ENCODE results near the gene CDR2L.

DNA sequence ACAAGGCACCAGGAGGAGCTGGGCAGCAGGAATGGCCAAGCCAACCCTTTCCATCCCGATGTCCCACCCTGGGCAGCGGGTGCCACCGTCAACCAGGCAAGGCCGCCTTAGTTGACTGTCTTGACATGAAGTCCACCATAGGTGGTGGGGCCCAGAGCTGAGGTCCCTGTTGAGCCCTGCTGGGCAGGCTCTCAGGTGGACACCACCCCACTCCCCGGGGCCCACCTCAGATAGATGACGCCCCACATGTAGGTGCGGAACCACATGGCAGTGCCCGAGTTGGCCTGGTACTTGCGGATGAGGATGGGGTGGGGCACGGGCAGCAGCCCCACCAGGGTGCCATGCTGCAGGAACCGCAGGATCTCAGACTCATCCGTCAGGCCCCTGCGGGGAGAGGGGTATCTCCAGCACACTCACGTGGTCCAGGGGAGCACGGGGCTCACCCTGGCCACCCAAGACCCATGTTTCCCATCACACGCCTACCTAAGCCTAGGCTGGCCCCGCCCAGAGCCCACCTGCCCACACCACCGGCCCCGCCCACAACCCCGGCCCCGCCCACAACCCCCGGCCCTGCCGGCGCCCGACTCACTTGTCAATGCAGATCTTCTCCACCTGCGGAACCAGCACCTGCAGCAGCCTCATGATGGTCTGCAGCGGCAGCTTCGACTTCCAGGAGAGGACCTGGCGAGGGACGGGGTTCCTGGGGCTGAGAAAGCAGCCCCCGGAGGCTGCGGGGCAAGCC, 35.6 kb upstream of the CDR2L start:
- TF ChIP-seq, protein P1, sequence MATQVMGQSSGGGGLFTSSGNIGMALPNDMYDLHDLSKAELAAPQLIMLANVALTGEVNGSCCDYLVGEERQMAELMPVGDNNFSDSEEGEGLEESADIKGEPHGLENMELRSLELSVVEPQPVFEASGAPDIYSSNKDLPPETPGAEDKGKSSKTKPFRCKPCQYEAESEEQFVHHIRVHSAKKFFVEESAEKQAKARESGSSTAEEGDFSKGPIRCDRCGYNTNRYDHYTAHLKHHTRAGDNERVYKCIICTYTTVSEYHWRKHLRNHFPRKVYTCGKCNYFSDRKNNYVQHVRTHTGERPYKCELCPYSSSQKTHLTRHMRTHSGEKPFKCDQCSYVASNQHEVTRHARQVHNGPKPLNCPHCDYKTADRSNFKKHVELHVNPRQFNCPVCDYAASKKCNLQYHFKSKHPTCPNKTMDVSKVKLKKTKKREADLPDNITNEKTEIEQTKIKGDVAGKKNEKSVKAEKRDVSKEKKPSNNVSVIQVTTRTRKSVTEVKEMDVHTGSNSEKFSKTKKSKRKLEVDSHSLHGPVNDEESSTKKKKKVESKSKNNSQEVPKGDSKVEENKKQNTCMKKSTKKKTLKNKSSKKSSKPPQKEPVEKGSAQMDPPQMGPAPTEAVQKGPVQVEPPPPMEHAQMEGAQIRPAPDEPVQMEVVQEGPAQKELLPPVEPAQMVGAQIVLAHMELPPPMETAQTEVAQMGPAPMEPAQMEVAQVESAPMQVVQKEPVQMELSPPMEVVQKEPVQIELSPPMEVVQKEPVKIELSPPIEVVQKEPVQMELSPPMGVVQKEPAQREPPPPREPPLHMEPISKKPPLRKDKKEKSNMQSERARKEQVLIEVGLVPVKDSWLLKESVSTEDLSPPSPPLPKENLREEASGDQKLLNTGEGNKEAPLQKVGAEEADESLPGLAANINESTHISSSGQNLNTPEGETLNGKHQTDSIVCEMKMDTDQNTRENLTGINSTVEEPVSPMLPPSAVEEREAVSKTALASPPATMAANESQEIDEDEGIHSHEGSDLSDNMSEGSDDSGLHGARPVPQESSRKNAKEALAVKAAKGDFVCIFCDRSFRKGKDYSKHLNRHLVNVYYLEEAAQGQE (IDR thresholded peaks at IDR 0.05; ENCODE audit: low read depth, low read length): no peak
- no peak for TF ChIP-seq POLR2AphosphoS5 (IDR thresholded peaks at IDR 0.05; ENCODE audit: low read depth, low read length)
- TF ChIP-seq, protein P2, sequence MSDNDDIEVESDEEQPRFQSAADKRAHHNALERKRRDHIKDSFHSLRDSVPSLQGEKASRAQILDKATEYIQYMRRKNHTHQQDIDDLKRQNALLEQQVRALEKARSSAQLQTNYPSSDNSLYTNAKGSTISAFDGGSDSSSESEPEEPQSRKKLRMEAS (IDR thresholded peaks at IDR 0.05; ENCODE audit: low read depth): no peak
- TF ChIP-seq, protein P3, sequence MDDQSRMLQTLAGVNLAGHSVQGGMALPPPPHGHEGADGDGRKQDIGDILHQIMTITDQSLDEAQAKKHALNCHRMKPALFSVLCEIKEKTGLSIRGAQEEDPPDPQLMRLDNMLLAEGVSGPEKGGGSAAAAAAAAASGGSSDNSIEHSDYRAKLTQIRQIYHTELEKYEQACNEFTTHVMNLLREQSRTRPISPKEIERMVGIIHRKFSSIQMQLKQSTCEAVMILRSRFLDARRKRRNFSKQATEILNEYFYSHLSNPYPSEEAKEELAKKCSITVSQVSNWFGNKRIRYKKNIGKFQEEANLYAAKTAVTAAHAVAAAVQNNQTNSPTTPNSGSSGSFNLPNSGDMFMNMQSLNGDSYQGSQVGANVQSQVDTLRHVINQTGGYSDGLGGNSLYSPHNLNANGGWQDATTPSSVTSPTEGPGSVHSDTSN (IDR thresholded peaks at IDR 0.05): no peak
- TF ChIP-seq, protein P4, sequence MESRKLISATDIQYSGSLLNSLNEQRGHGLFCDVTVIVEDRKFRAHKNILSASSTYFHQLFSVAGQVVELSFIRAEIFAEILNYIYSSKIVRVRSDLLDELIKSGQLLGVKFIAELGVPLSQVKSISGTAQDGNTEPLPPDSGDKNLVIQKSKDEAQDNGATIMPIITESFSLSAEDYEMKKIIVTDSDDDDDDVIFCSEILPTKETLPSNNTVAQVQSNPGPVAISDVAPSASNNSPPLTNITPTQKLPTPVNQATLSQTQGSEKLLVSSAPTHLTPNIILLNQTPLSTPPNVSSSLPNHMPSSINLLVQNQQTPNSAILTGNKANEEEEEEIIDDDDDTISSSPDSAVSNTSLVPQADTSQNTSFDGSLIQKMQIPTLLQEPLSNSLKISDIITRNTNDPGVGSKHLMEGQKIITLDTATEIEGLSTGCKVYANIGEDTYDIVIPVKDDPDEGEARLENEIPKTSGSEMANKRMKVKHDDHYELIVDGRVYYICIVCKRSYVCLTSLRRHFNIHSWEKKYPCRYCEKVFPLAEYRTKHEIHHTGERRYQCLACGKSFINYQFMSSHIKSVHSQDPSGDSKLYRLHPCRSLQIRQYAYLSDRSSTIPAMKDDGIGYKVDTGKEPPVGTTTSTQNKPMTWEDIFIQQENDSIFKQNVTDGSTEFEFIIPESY (IDR thresholded peaks at IDR 0.05; ENCODE audit: borderline replicate concordance, low read depth): no peak
- no peak for TF ChIP-seq FOXJ3 (CRISPR knock-in tag; IDR thresholded peaks at IDR 0.05)
- no peak for TF ChIP-seq EP300 (IDR thresholded peaks at IDR 0.05; ENCODE audit: borderline replicate concordance in 1 of 2, low read depth in 1 of 2, low read length in 1 of 2)
- TF ChIP-seq, protein P5, sequence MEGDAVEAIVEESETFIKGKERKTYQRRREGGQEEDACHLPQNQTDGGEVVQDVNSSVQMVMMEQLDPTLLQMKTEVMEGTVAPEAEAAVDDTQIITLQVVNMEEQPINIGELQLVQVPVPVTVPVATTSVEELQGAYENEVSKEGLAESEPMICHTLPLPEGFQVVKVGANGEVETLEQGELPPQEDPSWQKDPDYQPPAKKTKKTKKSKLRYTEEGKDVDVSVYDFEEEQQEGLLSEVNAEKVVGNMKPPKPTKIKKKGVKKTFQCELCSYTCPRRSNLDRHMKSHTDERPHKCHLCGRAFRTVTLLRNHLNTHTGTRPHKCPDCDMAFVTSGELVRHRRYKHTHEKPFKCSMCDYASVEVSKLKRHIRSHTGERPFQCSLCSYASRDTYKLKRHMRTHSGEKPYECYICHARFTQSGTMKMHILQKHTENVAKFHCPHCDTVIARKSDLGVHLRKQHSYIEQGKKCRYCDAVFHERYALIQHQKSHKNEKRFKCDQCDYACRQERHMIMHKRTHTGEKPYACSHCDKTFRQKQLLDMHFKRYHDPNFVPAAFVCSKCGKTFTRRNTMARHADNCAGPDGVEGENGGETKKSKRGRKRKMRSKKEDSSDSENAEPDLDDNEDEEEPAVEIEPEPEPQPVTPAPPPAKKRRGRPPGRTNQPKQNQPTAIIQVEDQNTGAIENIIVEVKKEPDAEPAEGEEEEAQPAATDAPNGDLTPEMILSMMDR (IDR thresholded peaks at IDR 0.05): no peak
- TF ChIP-seq EZH2phosphoT487 (IDR thresholded peaks at IDR 0.05; ENCODE audit: borderline replicate concordance, low read depth): no peak
- TF ChIP-seq, protein P6, sequence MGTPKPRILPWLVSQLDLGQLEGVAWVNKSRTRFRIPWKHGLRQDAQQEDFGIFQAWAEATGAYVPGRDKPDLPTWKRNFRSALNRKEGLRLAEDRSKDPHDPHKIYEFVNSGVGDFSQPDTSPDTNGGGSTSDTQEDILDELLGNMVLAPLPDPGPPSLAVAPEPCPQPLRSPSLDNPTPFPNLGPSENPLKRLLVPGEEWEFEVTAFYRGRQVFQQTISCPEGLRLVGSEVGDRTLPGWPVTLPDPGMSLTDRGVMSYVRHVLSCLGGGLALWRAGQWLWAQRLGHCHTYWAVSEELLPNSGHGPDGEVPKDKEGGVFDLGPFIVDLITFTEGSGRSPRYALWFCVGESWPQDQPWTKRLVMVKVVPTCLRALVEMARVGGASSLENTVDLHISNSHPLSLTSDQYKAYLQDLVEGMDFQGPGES (IDR thresholded peaks at IDR 0.05; ENCODE audit: low read depth, low read length): no peak
- no peak for TF ChIP-seq RFX5 (IDR thresholded peaks at IDR 0.05; ENCODE audit: low read length)
- no peak for TF ChIP-seq RAD21 (IDR thresholded peaks at IDR 0.05; ENCODE audit: low read length)
- TF ChIP-seq, protein P7, sequence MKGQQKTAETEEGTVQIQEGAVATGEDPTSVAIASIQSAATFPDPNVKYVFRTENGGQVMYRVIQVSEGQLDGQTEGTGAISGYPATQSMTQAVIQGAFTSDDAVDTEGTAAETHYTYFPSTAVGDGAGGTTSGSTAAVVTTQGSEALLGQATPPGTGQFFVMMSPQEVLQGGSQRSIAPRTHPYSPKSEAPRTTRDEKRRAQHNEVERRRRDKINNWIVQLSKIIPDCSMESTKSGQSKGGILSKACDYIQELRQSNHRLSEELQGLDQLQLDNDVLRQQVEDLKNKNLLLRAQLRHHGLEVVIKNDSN (IDR thresholded peaks at IDR 0.05; ENCODE audit: borderline replicate concordance, low read depth): no peak
- TF ChIP-seq RCOR1 (IDR thresholded peaks at IDR 0.05; ENCODE audit: low read length): no peak
